GM03348 (cell line): ENCODE results near the gene FAM169A.
A peak's percentile ranks its signal among the peaks of the same experiment; 100 is the strongest.
"Not testable (repeated sequence)": the region's sequence is repeated elsewhere in the genome, so short reads cannot be mapped to it uniquely, and the experiment has no call there.

ENCODE experiments used
- DNase-seq: peaks from one replicate; pipeline ENCODE4 v3.0.0; 2012; ENCODE audit warnings: low spot score

The FAM169A gene

DNA sequence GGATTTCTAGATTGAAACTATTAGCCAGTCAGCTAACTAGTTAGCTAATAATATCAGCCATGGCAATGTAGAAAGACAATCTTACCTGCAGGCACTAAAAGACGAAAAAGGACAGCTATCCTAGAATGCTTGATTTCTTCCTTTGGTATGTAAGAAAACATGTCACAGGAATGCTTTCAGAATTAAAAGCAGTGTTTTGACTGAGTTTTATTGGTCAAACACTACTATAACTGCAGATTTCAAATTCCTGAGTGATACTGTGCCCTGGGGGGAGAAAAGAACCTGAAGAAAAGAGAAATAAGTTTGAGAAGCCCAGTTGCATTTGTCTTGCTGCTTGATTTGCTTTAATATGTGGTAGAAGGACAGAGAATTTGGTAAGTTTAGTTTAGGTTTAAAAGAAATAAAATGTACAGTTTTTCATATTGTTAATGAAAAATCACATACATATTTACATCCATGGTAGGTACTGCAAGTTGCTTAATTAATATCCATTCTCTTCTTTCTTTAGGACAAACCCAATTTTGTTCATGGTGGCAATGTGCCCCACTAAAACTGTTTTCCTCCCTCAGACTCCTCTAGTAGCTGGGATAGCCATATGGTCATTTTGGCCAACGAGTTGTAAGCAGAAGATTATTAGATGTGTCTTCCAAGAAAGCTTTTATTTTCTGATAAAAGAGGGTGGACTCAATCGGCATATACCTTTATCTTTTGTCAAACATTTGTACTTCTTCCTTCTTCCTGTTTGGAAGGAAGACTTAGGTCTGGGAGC lies 4.3 kb upstream of the FAM169A start:
- no peak for DNase-seq

DNA sequence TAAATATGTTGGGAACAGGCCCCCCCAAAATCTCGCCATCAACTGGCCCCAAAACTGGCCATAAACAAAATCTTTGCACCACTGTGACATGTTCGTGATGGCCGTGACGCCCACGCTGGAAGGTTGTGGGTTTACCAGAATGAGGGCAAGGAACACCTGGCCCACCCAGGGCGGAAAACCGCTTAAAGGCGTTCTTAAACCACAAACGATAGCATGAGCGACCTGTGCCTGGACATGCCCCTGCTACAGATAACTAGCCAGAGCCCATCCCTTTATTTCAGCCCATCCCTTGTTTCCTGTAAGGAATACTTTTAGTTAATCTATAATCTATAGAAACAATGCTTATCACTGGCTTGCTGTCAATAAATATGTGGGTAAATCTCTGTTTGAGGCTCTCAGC lies 3.2 kb upstream of the FAM169A start:
- not testable (repeated sequence) for DNase-seq

DNA sequence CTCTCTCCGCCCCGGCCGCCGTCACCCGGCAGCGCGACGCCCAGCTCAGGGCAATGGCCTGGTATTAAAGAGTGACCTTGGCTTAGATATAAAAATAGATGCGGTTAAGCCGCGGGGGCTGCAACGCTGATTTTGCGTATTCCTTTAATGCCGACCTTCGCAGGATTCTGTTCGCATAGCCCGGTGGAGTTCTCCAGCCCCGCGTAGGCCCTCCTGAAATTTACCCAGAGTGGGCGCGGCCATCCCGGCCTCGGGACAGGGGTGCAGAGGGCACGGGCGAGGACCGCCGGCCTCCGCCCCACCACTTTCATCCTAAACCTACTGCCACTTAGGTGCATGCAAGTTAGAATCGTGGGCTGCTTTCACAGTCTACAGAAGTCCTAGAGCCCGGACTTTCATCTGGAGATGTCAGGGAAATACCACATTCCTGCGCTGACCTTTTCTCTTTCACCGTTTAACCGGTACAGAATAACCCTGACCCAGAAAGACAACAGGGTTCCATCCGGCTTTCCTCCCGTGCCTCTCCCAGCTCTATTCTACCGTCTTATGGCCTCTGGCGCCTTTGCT lies 492 bp upstream of the FAM169A start:
- no peak for DNase-seq

DNA sequence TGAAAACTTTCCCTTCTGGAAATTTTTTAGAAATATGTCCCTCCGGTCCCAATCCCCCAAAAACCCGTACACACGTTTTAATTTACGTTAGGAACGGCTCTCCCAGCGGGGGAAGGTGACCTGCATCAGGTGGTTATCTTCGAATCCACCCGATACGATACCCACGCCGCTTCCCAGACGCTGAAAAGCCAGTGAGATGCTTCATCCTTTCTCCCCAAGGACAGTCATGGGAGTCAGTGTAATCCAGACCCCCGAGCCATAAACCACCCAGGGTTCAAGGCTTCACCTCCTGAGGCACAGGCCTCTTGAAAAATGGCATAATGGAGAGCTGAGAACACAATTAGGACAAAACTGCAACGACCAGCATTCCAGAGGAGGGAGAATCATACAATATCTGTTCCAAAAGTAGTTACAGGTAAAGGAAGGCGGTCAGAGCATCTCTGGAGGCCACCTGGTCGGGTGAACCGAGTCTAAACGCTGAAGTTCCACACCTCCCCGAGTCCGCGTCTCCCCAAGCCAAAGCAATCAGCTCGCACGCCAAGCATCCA lies 857 bp downstream of the FAM169A start:
- no peak for DNase-seq

DNA sequence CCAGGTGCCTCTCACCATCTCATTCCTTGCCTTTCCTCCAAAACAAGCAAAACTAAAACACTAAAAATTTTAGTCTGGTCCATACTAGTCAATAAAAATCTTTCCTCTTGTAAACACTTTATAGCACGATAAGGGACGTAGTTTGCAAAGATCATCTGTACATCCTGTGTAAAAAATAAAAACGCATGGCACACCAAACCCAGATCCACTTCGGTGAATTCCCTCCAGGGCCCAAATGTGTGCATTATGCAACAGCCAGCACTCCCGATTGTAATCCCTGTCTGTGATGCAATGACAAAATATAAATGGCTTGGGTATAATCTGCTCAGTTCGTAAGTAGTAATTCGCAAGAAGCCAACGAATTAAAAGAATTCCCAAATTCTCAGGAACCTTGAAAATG lies 1.4 kb downstream of the FAM169A start:
- DNase-seq: no peak

DNA sequence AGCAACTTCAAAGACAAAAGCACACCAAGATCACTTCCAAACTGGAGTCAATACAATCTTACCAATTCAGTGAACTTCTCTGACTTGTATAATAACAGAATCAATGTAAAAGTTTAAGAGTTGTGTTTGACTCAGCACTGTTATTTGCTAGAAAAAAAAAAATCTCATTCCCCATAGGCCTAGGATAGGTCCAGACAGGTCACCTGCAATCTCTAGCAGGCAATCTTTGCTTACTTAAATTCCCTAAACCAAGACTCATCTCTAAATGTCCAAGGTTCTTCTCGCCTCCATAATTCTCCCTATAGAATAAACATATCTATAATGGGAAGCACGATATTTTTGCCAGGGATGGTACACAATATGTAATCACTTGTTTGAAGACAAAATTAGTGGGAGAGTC lies 2.5 kb downstream of the FAM169A start:
- no peak for DNase-seq

DNA sequence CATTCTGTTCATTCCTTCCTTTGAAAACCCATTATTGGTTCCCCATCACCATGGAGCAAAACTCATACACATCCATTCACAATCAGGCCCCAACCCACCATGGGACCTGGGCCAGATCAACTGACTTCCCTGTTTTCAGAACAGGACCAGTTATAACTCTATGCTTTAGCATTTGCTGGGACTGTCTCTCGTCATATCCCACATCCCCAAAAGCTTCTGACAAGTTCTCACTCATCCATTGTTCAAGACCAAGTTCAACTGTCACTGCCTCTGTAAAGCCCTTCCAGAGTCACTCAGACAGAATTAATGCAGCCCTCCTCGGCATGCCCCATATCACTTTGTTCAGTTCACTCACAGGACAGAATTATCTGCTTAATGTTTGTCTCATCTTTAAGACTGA lies 4.0 kb downstream of the FAM169A start:
- no peak for DNase-seq

- not testable (repeated sequence) for DNase-seq
These were observed 9.2 kb downstream of the FAM169A start for GRCh38 chr5:74856975-74857374.

DNA sequence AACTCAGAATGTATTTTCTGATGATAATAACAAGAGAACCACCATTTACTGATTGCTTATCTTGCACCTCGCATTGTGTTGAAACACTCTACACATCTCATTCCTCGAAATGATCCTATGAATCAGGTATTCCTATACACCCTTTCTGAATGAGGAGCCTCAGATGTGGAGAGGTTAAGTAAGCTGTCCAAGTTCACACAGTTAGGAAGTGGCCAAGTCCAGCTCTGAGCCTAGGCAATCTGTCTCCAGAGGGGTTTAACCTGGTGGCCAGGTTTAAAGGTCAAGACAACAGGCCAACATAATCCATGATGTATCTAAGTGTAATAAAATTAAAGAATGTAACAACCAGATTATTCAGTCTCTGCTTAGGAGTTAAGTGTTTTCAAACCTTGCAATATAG lies 12.9 kb downstream of the FAM169A start:
- no peak for DNase-seq

DNA sequence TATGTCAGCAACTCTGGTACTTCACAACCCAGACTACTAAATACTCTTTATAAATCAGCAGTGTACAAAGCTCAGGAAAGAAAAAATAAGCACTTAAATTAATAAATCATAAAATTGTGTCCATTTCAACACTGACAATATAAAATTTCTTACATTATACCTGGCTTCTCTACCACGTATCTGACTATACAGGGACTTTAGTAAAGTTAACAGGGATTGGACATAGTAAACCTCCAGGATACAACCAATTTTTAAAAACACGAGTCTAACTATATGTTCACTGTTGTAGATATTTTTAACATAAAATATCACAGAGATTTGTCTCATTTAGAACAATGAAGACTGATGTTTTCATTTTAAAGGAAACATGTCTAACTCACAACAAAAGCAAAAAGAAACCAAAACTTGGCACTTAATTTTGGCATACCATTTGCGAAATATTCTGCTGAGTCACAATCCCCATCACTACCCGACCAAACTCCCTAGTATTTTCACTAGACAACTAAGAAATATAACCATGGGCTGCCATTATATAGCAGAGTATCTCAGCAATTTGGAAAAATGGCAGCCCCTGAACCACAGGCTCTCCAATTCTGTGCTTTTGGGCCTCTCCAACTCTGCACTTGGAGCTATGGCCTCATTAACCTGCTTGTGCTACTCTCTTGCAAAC lies 14.4 kb downstream of the FAM169A start:
- peak; percentile 52 for DNase-seq

DNA sequence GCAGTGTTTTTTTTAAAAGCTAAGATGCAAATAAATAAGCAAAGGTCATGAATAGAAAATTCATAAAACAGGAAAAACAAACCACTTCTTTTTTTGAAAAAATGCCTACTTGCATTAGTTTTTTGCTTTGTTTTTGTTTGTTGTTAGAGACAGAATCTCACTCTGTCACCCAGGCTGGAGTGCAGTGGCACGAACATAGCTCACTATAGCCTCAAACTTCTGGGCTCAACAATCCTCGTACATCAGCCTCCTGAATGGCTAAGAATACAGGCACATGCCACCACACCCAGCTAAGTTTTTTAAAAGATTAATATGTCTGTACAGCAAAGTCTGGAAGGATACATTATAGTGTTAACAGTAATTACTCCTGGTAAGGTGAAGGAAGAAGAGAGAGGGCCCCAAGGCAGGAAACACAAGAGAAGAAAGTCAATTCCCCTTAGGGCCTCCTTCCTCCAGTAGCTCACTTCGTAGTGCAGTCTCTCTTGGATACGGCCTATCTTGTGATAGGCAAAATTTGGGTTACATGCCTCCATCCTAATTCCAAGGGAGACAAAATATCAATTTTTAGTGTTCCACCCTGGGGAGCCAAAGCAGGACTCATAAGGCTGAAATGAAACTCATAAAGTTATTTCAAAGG lies 15.3 kb downstream of the FAM169A start:
- DNase-seq: no peak

DNA sequence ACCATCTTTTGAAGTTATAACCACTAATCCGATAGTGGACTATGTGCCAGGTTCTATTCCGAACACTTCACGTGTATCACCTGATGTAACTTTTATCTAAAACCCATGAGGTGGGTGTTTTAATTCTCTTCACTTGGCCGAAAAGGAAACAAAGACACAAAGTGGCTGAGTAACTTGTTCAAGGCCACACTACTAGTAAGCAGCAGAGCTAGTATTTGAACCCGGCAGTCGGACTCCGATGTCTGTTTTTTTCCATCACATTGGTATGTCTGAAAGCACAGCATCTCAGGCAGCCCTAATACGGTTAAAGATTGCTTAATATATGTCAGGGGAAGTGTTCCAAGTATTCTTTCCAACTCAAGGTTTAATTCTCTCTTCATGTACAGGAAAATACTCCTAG lies 16.2 kb downstream of the FAM169A start:
- no peak for DNase-seq

GRCh38 chr5:74848553-74849025 lies 17.6 kb downstream of the FAM169A start:
- DNase-seq: no peak

GRCh38 chr5:74839229-74839628 lies 27.0 kb downstream of the FAM169A start:
- DNase-seq: no peak

GRCh38 chr5:74838262-74838661 lies 27.9 kb downstream of the FAM169A start:
- DNase-seq: no peak

DNA sequence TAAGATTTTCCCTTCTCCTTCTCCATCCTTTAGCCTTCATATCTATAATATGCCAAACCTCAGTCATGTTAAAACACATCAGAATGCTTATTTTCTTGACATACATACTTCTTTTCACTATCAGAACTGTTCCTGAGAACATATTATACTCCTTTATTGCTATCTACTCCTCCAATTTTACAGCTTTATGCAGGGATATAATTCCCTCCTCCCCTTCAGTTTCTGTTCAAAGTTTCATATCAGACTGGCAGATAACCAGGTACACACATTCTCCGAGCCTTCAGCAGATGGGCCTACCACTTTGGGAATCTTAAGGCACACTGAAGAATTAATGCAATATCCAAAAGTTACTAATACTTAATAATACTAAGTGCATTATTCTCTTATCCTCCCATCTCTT lies 29.1 kb downstream of the FAM169A start:
- no peak for DNase-seq

DNA sequence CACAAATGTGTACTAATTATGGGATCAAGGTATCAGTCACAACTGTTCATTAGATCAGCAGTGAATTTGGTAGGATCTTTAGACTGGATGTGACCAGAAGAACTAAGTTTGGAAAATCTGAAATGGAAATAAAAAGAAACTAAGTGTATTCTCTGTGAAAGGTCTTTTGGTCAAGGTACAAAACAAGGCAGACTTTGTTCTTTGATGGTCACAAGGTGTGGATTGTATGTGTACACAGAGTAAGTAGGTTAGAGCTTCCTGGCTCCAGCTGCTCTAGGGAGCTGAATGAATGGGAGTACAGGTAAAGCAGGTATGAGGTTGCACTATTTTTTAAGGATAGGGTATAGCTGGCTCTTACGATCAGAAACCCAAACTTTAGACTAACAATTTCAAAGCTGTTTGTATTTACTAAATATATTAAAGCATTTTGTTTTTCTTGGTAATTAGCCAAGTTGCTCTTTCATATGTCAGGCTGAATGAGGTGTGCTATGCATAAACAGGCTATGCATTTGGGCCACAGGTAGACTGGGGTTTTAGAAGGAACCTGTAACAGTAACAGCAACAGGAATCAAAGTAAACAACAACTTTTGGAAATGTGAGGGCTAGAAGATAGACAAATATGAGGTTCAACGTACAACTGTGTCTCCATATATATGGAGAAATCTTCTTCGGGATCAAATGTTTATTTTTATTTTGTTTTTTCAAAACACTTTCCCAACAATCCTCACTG lies 32.5 kb downstream of the FAM169A start:
- no peak for DNase-seq

GRCh38 chr5:74829413-74829812 lies 36.8 kb downstream of the FAM169A start:
- DNase-seq: no peak

GRCh38 chr5:74822288-74822687 lies 43.9 kb downstream of the FAM169A start:
- no peak for DNase-seq

DNA sequence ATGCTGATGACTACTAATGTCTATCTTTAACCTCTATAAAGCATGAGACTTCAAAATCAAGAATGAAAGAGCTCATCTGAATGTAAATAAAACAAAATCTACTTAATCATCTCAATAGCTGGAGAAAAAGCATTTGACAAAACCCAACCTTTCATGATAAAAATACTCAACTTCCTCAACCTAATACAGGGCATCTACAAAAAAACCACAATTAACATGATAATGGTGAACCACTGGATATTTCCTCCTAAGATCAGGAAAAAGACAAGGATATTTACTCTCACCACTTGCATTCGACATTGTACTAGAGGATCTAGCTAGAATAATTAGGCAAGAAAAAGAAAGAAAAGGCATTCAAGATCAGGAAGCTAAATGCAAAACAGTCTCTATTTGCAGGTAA lies 49.3 kb downstream of the FAM169A start:
- DNase-seq: no peak

- DNase-seq: no peak
These were observed 55.3 kb downstream of the FAM169A start for GRCh38 chr5:74810915-74811314.

GRCh38 chr5:74801941-74802340 lies 64.2 kb downstream of the FAM169A start:
- DNase-seq: no peak
